SK-N-MC (cell line): Measurements from ENCODE around the gene IFT25.

ENCODE experiments used
- EZH2 ChIP-seq: fragments of 200-600 bp; sonication (generic); IDR thresholded peaks from one replicate; pipeline ENCODE4 v1.6.1; 2017; ENCODE audit warnings: antibody characterized with exemption
- POLR2AphosphoS5 ChIP-seq: IDR thresholded peaks from 2 replicates; pipeline ENCODE4 v1.6.1; 2012; ENCODE audit warnings: mild to moderate bottlenecking, low read depth, low read length, borderline replicate concordance

- no peak for TF ChIP-seq EZH2
- TF ChIP-seq POLR2AphosphoS5 = no peak
These were observed 391 bp downstream of the IFT25 start for GRCh38 chr1:53945183-53945432.
